ENCODE results near the gene SLC1A2.
A peak's percentile ranks its signal among the peaks of the same experiment; 100 is the strongest.

Gene SLC1A2

GRCh38 chr11:35404388-35404775 is 15.0 kb downstream of the SLC1A2 start:
- Histone ChIP-seq H3K18ac (ENCODE audit: low read length) (no peak overlapping the region), H3K4ac (ENCODE audit: low read depth, low read length) (no peak overlapping the region), H3K79me2 (ENCODE audit: control insufficient read depth, insufficient read depth, low read length, poor library complexity) (no peaks in the 10 kb centered on the region), H3K27ac (ENCODE audit: low read depth, low read length) (no peak overlapping the region), H3K4me3 (ENCODE audit: low read depth, low read length) (no peak overlapping the region), H2BK5ac (ENCODE audit: low read depth, low read length, poor library complexity) (no peak overlapping the region), H3K4me2 (ENCODE audit: low read length) (no peak overlapping the region), H3K23ac (ENCODE audit: low read length) (no peak overlapping the region), H3K36me3 (ENCODE audit: control insufficient read depth in 1 of 2, insufficient read depth in 2 of 2, low read length in 2 of 2) (no peaks in the 10 kb centered on the region), H3K14ac (ENCODE audit: low read length) (no peak overlapping the region), H2AK5ac (ENCODE audit: low read length) (no peak overlapping the region), H4K8ac (ENCODE audit: low read depth, low read length) (no peak overlapping the region), H3K9me3 (ENCODE audit: insufficient read depth, low read depth, low read length) (no peaks in the 10 kb centered on the region), H2AFZ (ENCODE audit: insufficient read depth, low read length, poor library complexity) (no peak overlapping the region), H3K79me1 (ENCODE audit: low read length) (no peaks in the 10 kb centered on the region), H4K12ac (ENCODE audit: low read depth, low read length) (no peak overlapping the region), H4K91ac (ENCODE audit: low read depth, low read length) (no peak overlapping the region), H3K27me3 (ENCODE audit: insufficient read depth, low read length) (no peaks in the 10 kb centered on the region), H3K9ac (ENCODE audit: low read length) (no peak overlapping the region), H2BK12ac (ENCODE audit: low read length) (no peak overlapping the region), H3K4me1 (ENCODE audit: control insufficient read depth in 1 of 2, insufficient read depth in 2 of 2, low read length in 2 of 2) (no peaks in the 10 kb centered on the region), H2BK120ac (ENCODE audit: insufficient read depth, low read length, poor library complexity) (no peak overlapping the region)
- DNase-seq, result peak; percentile 57 to 73
- no CpG with 5 or more reads among the region's 7 CpGs for WGBS (ENCODE audit: extremely low coverage, insufficient coverage, insufficient read length)

DNA sequence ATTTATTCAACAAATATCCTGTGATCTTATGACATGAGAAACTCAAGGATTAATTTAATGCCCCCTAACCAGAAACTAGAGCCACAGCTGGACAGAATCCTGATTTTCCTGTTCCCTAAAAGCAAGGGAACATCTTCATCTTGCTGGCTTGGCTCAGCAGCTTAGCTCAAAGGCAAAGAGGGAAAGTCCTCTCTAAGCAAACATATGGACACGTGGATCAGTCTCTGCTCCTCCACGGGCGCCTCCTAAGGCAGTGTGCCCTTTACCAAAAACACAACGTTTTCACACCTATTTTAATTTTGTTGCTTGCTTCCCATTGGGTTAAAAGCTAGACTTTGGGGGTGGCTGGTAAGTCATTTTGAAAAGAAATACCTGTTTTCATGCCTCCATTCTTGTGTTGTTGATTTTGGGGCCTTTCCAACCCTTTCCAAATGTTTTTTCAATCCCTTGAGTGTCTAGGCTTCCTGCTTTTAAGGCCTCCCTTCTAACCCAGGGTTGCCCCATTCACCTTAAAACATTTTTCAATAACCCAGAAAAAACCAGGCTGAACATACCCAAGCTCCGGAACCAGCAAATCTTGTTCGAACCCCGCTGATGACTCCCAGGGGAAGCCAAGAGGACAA is 15.5 kb downstream of the SLC1A2 start:
- no CpG with 5 or more reads among the region's 7 CpGs for WGBS (ENCODE audit: extremely low coverage, insufficient coverage, insufficient read length)
- Histone ChIP-seq H4K8ac (ENCODE audit: low read depth, low read length) (no peak overlapping the region), H3K23ac (ENCODE audit: low read length) (no peak overlapping the region), H3K4me3 (ENCODE audit: low read depth, low read length) (no peak overlapping the region), H3K4me2 (ENCODE audit: low read length) (no peak overlapping the region), H4K91ac (ENCODE audit: low read depth, low read length) (no peak overlapping the region), H3K4ac (ENCODE audit: low read depth, low read length) (no peak overlapping the region), H2AFZ (ENCODE audit: insufficient read depth, low read length, poor library complexity) (no peak overlapping the region), H2BK120ac (ENCODE audit: insufficient read depth, low read length, poor library complexity) (no peak overlapping the region), H3K27ac (ENCODE audit: low read depth, low read length) (no peak overlapping the region), H3K79me1 (ENCODE audit: low read length) (no peaks in the 10 kb centered on the region), H2BK12ac (ENCODE audit: low read length) (no peak overlapping the region), H3K18ac (ENCODE audit: low read length) (no peak overlapping the region), H3K9ac (ENCODE audit: low read length) (no peak overlapping the region), H3K36me3 (ENCODE audit: control insufficient read depth in 1 of 2, insufficient read depth in 2 of 2, low read length in 2 of 2) (no peaks in the 10 kb centered on the region), H2AK5ac (ENCODE audit: low read length) (no peak overlapping the region), H3K4me1 (ENCODE audit: control insufficient read depth in 1 of 2, insufficient read depth in 2 of 2, low read length in 2 of 2) (no peaks in the 10 kb centered on the region), H3K79me2 (ENCODE audit: control insufficient read depth, insufficient read depth, low read length, poor library complexity) (no peaks in the 10 kb centered on the region), H3K27me3 (ENCODE audit: insufficient read depth, low read length) (no peaks in the 10 kb centered on the region), H3K14ac (ENCODE audit: low read length) (no peak overlapping the region), H2BK5ac (ENCODE audit: low read depth, low read length, poor library complexity) (no peak overlapping the region), H3K9me3 (ENCODE audit: insufficient read depth, low read depth, low read length) (no peaks in the 10 kb centered on the region), H4K12ac (ENCODE audit: low read depth, low read length) (no peak overlapping the region)
- DNase-seq, result no peak

DNA sequence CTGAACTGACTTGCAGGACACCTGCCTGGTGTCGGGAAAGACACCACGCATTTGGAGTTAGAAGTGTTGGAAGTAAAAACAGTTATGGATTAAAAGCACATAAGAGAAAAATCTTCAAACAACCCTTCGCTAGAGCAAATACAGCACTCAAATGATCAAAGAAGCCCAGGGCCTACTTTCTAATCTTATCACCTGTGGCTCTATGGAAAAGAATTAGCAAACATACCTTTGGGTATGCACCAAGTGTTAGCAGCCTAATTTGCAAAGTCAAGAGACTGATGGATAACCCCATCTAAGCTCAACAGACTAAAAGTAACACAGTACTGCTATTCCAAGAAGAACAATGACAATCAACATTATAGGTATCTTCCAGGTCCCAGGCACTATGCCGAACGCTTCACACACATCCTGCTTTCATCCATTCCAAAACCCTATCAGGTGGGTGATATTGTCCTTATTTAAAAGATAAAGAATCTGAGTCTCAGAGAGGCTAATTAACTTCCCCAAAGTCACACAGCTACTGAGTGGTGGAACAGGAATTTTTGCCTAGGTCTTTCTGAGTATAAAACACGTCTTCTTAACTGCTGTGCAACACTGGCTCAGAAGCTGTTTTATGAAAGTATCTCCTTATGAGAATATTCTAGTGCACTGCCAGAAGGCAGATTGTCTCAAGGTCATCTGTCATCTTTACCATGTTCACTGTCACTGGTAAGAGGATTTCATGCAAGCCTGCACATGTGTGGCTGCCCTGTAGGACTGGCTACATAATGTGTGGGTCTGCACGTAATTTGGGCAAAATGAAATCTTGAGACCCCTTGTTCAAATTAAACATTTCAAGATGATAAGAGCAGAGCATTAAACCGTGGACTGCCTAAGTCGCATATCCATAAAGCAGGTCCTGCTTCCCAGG is 16.4 kb downstream of the SLC1A2 start:
- no peak overlapping the region for H2AK5ac ChIP-seq (ENCODE audit: low read length)
- no CpG with 5 or more reads among the region's 9 CpGs for WGBS (ENCODE audit: extremely low coverage, insufficient coverage, insufficient read length)

DNA sequence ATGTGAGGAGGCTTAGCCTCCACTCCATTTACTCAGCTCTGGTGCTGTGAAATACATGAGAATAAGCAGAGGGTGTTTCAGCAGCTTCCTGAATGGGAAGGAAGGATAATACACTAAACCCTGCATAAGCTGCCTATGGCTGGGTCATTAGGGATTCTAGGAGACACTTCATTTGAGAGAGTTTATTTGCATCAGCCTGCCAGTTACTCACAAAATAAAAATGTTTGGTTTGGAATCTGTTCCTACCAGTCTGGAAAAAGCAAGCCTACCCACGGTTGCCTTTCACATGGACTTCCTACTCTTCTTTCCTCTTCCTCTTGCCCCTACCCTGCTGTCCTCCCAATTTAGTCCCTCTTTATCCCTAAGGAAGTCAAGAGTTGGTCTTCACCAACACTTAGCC is 20.5 kb downstream of the SLC1A2 start:
- H3K4me1 ChIP-seq (ENCODE audit: control insufficient read depth in 1 of 2, insufficient read depth in 2 of 2, low read length in 2 of 2), result no peaks in the 10 kb centered on the region
- H2BK5ac ChIP-seq (ENCODE audit: low read depth, low read length, poor library complexity), result no peak overlapping the region
- no peak overlapping the region for H2AK5ac ChIP-seq (ENCODE audit: low read length)
- H3K9me3 ChIP-seq (ENCODE audit: insufficient read depth, low read depth, low read length), result no peaks in the 10 kb centered on the region
- no peak overlapping the region for H3K23ac ChIP-seq (ENCODE audit: low read length)
- no peak overlapping the region for H3K27ac ChIP-seq (ENCODE audit: low read depth, low read length)
- H2BK12ac ChIP-seq (ENCODE audit: low read length), result no peak overlapping the region
- H3K27me3 ChIP-seq (ENCODE audit: insufficient read depth, low read length), result no peaks in the 10 kb centered on the region
- no peak overlapping the region for H3K4me2 ChIP-seq (ENCODE audit: low read length)
- H4K91ac ChIP-seq (ENCODE audit: low read depth, low read length), result no peak overlapping the region
- no peak overlapping the region for H3K18ac ChIP-seq (ENCODE audit: low read length)
- H3K79me2 ChIP-seq (ENCODE audit: control insufficient read depth, insufficient read depth, low read length, poor library complexity), result no peaks in the 10 kb centered on the region
- WGBS (ENCODE audit: extremely low coverage, insufficient coverage, insufficient read length), result no CpG with 5 or more reads among the region's 1 CpG
- H3K36me3 ChIP-seq (ENCODE audit: control insufficient read depth in 1 of 2, insufficient read depth in 2 of 2, low read length in 2 of 2), result no peaks in the 10 kb centered on the region
- H3K79me1 ChIP-seq (ENCODE audit: low read length), result no peaks in the 10 kb centered on the region
- no peak for DNase-seq
- no peak overlapping the region for H4K8ac ChIP-seq (ENCODE audit: low read depth, low read length)
- no peak overlapping the region for H3K14ac ChIP-seq (ENCODE audit: low read length)
- H2AFZ ChIP-seq (ENCODE audit: insufficient read depth, low read length, poor library complexity), result no peak overlapping the region
- no peak overlapping the region for H3K4me3 ChIP-seq (ENCODE audit: low read depth, low read length)
- no peak overlapping the region for H3K9ac ChIP-seq (ENCODE audit: low read length)
- no peak overlapping the region for H4K12ac ChIP-seq (ENCODE audit: low read depth, low read length)
- H3K4ac ChIP-seq (ENCODE audit: low read depth, low read length), result no peak overlapping the region
- no peak overlapping the region for H2BK120ac ChIP-seq (ENCODE audit: insufficient read depth, low read length, poor library complexity)

More for the DNA sequence above, 16.4 kb downstream of the SLC1A2 start:
- H3K18ac ChIP-seq (ENCODE audit: low read length), result no peak overlapping the region
- H3K4me3 ChIP-seq (ENCODE audit: low read depth, low read length), result no peak overlapping the region
- no peaks in the 10 kb centered on the region for H3K4me1 ChIP-seq (ENCODE audit: control insufficient read depth in 1 of 2, insufficient read depth in 2 of 2, low read length in 2 of 2)
- no peak overlapping the region for H4K91ac ChIP-seq (ENCODE audit: low read depth, low read length)
- no peak overlapping the region for H2BK120ac ChIP-seq (ENCODE audit: insufficient read depth, low read length, poor library complexity)
- H4K8ac ChIP-seq (ENCODE audit: low read depth, low read length), result no peak overlapping the region
- no peak overlapping the region for H2BK12ac ChIP-seq (ENCODE audit: low read length)
- no peak overlapping the region for H4K12ac ChIP-seq (ENCODE audit: low read depth, low read length)
- H3K4me2 ChIP-seq (ENCODE audit: low read length), result no peak overlapping the region
- H3K27ac ChIP-seq (ENCODE audit: low read depth, low read length), result no peak overlapping the region
- no peak overlapping the region for H3K9ac ChIP-seq (ENCODE audit: low read length)
- no peaks in the 10 kb centered on the region for H3K79me1 ChIP-seq (ENCODE audit: low read length)
- H3K14ac ChIP-seq (ENCODE audit: low read length), result no peak overlapping the region
- no peak overlapping the region for H2AFZ ChIP-seq (ENCODE audit: insufficient read depth, low read length, poor library complexity)
- H3K23ac ChIP-seq (ENCODE audit: low read length), result no peak overlapping the region
- no peak overlapping the region for H2BK5ac ChIP-seq (ENCODE audit: low read depth, low read length, poor library complexity)
- no peak for DNase-seq
- no peaks in the 10 kb centered on the region for H3K36me3 ChIP-seq (ENCODE audit: control insufficient read depth in 1 of 2, insufficient read depth in 2 of 2, low read length in 2 of 2)
- H3K9me3 ChIP-seq (ENCODE audit: insufficient read depth, low read depth, low read length), result no peaks in the 10 kb centered on the region
- H3K79me2 ChIP-seq (ENCODE audit: control insufficient read depth, insufficient read depth, low read length, poor library complexity), result no peaks in the 10 kb centered on the region
- no peak overlapping the region for H3K4ac ChIP-seq (ENCODE audit: low read depth, low read length)
- no peaks in the 10 kb centered on the region for H3K27me3 ChIP-seq (ENCODE audit: insufficient read depth, low read length)

All from trophoblast cell (in vitro differentiated cells and primary cell).